COLO668 (cell line): ENCODE measurements around the gene WDR5B.
"Not testable (repeated sequence)": the region's sequence is repeated elsewhere in the genome, so short reads cannot be mapped to it uniquely, and the experiment has no call there.

Experiments used
- DNase-seq: peaks from one replicate; lab custom pipeline; 2025; ENCODE audit not compliant: unreplicated experiment; lab: John Stamatoyannopoulos, UW

WDR5B gene

GRCh38 chr3:122374034-122374433, 41.8 kb downstream of the WDR5B start:
- DNase-seq, result no peak

- DNase-seq, result no peak
Observed at GRCh38 chr3:122366379-122366749, 49.5 kb downstream of the WDR5B start.

- DNase-seq, result not testable (repeated sequence)
Observed at GRCh38 chr3:122365582-122366378, 50.1 kb downstream of the WDR5B start.

DNA sequence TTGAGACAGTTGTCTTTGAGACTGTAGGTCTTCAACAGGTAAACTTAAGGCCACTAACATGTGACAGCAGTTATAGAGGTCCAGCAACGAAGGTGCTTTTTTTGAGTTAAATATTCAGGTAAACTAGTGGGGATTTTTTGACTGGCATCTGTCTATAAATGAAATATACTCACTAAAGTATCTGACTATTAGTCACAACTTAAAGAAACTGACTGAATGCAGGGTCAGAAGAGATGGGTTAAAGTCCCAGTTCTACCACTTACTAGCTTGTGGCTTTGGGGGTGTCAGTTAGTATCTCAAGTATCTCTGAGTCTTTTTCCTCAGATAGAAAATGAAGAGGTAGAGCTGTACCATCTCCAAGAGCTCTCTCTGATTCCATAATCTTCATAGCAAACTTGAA, 50.8 kb downstream of the WDR5B start:
- DNase-seq, result no peak

GRCh38 chr3:122364490-122364889, 51.4 kb downstream of the WDR5B start:
- no peak for DNase-seq
